Colonic mucosa (tissue), 4 donors: Measurements from ENCODE around the gene RGS3. TPM values are rescaled to one million over a fixed set of nuclear protein-coding genes. Genes with fewer than 3 reads are reported as not detected.

Source experiments
- DNase-seq: peaks from one replicate; pipeline ENCODE4 v3.0.0-alpha.2; 2020
- H3K27ac ChIP-seq: fragments of 200-600 bp; one replicate; pipeline ENCODE4 v1.8.0; 2021
- H3K27me3 ChIP-seq: fragments of 200-600 bp; one replicate; pipeline ENCODE4 v1.8.0; 2021
- H3K36me3 ChIP-seq: fragments of 200-600 bp; one replicate; pipeline ENCODE4 v1.8.0; 2021
- H3K4me1 ChIP-seq: fragments of 200-600 bp; one replicate; pipeline ENCODE4 v1.8.0; 2021; ENCODE audit warnings: mild to moderate bottlenecking
- H3K4me3 ChIP-seq: fragments of 200-600 bp; one replicate; pipeline ENCODE4 v1.8.0; 2021
- H3K9ac ChIP-seq, 2 donors: one replicate each; pipeline ENCODE4 v1.7.0; 2013; ENCODE audit warnings: control low read depth in 2 of 2, low read depth in 2 of 2, low read length in 2 of 2
- H3K9me3 ChIP-seq: fragments of 200-600 bp; one replicate; pipeline ENCODE4 v1.8.0; 2021
- CTCF ChIP-seq: fragments of 200-600 bp; IDR thresholded peaks from one replicate; pipeline ENCODE4 v1.8.0; 2022; ENCODE audit warnings: antibody characterized with exemption, mild to moderate bottlenecking
- intact Hi-C: fragments of 100-400 bp; cut with DNase I; formaldehyde crosslinking; loops from one replicate; pipeline ENCODE4 v1.14.1; 2022
- total RNA-seq, 2 donors: library from RNA; stranded (reverse); fragmentation: NEBNext Ultra II Directional in 1 of 2; extraction: Animal tissue kit (Norgen Biotek cat#: 25700) in 1 of 2; gene quantifications; one replicate each; pipeline ENCODE4 v1.2.1, GENCODE V29; 2021
- donor health status: healthy.
- donor health status: DM: no; HTN: no; CAD: no.
- donor health status: DM: no; HTN: no; CAD: no.

RGS3 gene
- total RNA-seq, 2 donors from 2014 or later = 67.4 to 71.1 TPM

GRCh38 chr9:113603048-113603375 lies 139.5 kb downstream of the RGS3 start:
- no peaks in the 10 kb centered on the region for H3K9me3 ChIP-seq
- H3K4me3 ChIP-seq = no peak overlapping the region
- no peak for TF ChIP-seq CTCF
- no peak overlapping the region for H3K27ac ChIP-seq
- no peaks in the 10 kb centered on the region for H3K36me3 ChIP-seq
- DNase-seq = no peak
- no peak overlapping the region for H3K9ac ChIP-seq
- intact Hi-C loops = no loop called here
- no peaks in the 10 kb centered on the region for H3K4me1 ChIP-seq
- H3K27me3 ChIP-seq = no peaks in the 10 kb centered on the region

GRCh38 chr9:113603773-113604172 lies 140.2 kb downstream of the RGS3 start:
- Histone ChIP-seq H3K4me3 (no peak overlapping the region), H3K4me1 (no peaks in the 10 kb centered on the region), H3K9ac (no peak overlapping the region), H3K27me3 (no peaks in the 10 kb centered on the region), H3K27ac (no peak overlapping the region), H3K36me3 (no peaks in the 10 kb centered on the region), H3K9me3 (no peaks in the 10 kb centered on the region)
- no peak for TF ChIP-seq CTCF
- DNase-seq = no peak
- intact Hi-C loops = no loop called here

GRCh38 chr9:113604393-113604792 lies 140.9 kb downstream of the RGS3 start:
- Histone ChIP-seq H3K27me3 (no peaks in the 10 kb centered on the region), H3K36me3 (no peaks in the 10 kb centered on the region), H3K9me3 (no peaks in the 10 kb centered on the region), H3K27ac (no peak overlapping the region), H3K9ac (no peak overlapping the region), H3K4me1 (no peaks in the 10 kb centered on the region), H3K4me3 (no peak overlapping the region)
- DNase-seq = no peak
- intact Hi-C loops = no loop called here
- TF ChIP-seq CTCF = no peak

GRCh38 chr9:113606510-113606909 lies 143.0 kb downstream of the RGS3 start:
- intact Hi-C loops = no loop called here

GRCh38 chr9:113608082-113608685 lies 144.7 kb downstream of the RGS3 start:
- DNase-seq = no peak
- intact Hi-C loops = no loop called here
- no peak for TF ChIP-seq CTCF
- Histone ChIP-seq H3K4me3 (no peak overlapping the region), H3K36me3 (no peaks in the 10 kb centered on the region), H3K27me3 (no peaks in the 10 kb centered on the region), H3K4me1 (no peaks in the 10 kb centered on the region), H3K27ac (no peak overlapping the region), H3K9me3 (no peaks in the 10 kb centered on the region), H3K9ac (no peak overlapping the region)

More at GRCh38 chr9:113606510-113606909, 143.0 kb downstream of the RGS3 start:
- no peak overlapping the region for H3K4me3 ChIP-seq
- no peaks in the 10 kb centered on the region for H3K27me3 ChIP-seq
- no peak for TF ChIP-seq CTCF
- DNase-seq = no peak
- no peaks in the 10 kb centered on the region for H3K9me3 ChIP-seq
- H3K4me1 ChIP-seq = no peaks in the 10 kb centered on the region
- H3K36me3 ChIP-seq = no peaks in the 10 kb centered on the region
- no peak overlapping the region for H3K9ac ChIP-seq
- no peak overlapping the region for H3K27ac ChIP-seq
